Ovary (tissue), 3 donors: ENCODE measurements around the gene UMOD.

Experiments used
- CTCF ChIP-seq, 3 donors: fragments of 450-650 bp in 2 of 3; fragments of 200-600 bp in 1 of 3; IDR thresholded peaks; one replicate each; pipeline versions ENCODE4 v1.5.1 to v1.8.0; 2016 to 2022; ENCODE audit warnings: antibody characterized with exemption in 3 of 3, mild to moderate bottlenecking in 1 of 3
- EP300 ChIP-seq: sonication (generic); formaldehyde crosslinking; IDR thresholded peaks from one replicate; pipeline ENCODE4 v1.6.1; 2017; ENCODE audit warnings: antibody characterized with exemption
- donor health status: DM: no; HTN: no; CAD: no.

- TF ChIP-seq CTCF (IDR thresholded peaks at IDR 0.05) (no peak), EP300 (no peak)
These were observed 62.9 kb downstream of the UMOD start for GRCh38 chr16:20289571-20289970.
